ENCODE results near the gene PCK2. TPM values are rescaled to one million over a fixed set of nuclear protein-coding genes. Genes with fewer than 3 reads are reported as not detected.

PCK2 gene
- total and polyA plus RNA-seq, 2 of the 13 experiments (the other 11 are each of a cell fraction or from before 2014, with no cell fraction given), result 129 to 272 TPM

GRCh38 chr14:24146453-24146977, 52.4 kb downstream of the PCK2 start, which contains the start of gene PSME2 (continued):
- no peak for TF ChIP-seq ZNF484 (CRISPR knock-in tag; IDR thresholded peaks at IDR 0.05; ENCODE audit: borderline replicate concordance, low read depth)
- no peak for TF ChIP-seq DDIT3 (CRISPR knock-in tag; IDR thresholded peaks at IDR 0.05)
- TF ChIP-seq IKZF4 (CRISPR knock-in tag; IDR thresholded peaks at IDR 0.05; ENCODE audit: borderline replicate concordance, low read depth, not compliant biosample characterization), result peak; percentile 87
- no peak for TF ChIP-seq ZKSCAN1 (IDR thresholded peaks at IDR 0.05; ENCODE audit: low read length)
- TF ChIP-seq KAT8 (CRISPR knock-in tag; IDR thresholded peaks at IDR 0.05), result no peak; the same call in 1 of the 2 replicates
- peak; percentile 42 for TF ChIP-seq ZNF263 (CRISPR knock-in tag; IDR thresholded peaks at IDR 0.05)
- TF ChIP-seq MIER3 (CRISPR knock-in tag; IDR thresholded peaks at IDR 0.05; ENCODE audit: borderline replicate concordance), result peak; percentile 52; the same call in 1 of the 2 replicates
- no peak; the same call in none of the 2 replicates for TF ChIP-seq ISL2 (CRISPR knock-in tag; IDR thresholded peaks at IDR 0.05)
- 0 out of 2 replicates have a peak, but pooled peaks have one; percentile 93 for TF ChIP-seq KLF15 (CRISPR knock-in tag; IDR thresholded peaks at IDR 0.05; ENCODE audit: borderline replicate concordance)
- no peak; the same call in 1 of the 2 replicates for TF ChIP-seq PAWR (CRISPR knock-in tag; IDR thresholded peaks at IDR 0.05; ENCODE audit: borderline replicate concordance)
- no peak for TF ChIP-seq ZMYM4 (CRISPR knock-in tag; IDR thresholded peaks at IDR 0.05)
- peak; percentile 26; the same call in 1 of the 2 replicates for TF ChIP-seq AHR (CRISPR knock-in tag; IDR thresholded peaks at IDR 0.05)
- 0 out of 2 replicates have a peak, but pooled peaks have one; percentile 42 for TF ChIP-seq RELA (CRISPR knock-in tag; IDR thresholded peaks at IDR 0.05)
- no peak for TF ChIP-seq HNRNPK (IDR thresholded peaks at IDR 0.05; ENCODE audit: low read depth, low read length, poor library complexity, severe bottlenecking)
- TF ChIP-seq ZFP36L2 (CRISPR knock-in tag; IDR thresholded peaks at IDR 0.05), result peak; percentile 78; the same call in 1 of the 2 replicates
- TF ChIP-seq, protein P1, sequence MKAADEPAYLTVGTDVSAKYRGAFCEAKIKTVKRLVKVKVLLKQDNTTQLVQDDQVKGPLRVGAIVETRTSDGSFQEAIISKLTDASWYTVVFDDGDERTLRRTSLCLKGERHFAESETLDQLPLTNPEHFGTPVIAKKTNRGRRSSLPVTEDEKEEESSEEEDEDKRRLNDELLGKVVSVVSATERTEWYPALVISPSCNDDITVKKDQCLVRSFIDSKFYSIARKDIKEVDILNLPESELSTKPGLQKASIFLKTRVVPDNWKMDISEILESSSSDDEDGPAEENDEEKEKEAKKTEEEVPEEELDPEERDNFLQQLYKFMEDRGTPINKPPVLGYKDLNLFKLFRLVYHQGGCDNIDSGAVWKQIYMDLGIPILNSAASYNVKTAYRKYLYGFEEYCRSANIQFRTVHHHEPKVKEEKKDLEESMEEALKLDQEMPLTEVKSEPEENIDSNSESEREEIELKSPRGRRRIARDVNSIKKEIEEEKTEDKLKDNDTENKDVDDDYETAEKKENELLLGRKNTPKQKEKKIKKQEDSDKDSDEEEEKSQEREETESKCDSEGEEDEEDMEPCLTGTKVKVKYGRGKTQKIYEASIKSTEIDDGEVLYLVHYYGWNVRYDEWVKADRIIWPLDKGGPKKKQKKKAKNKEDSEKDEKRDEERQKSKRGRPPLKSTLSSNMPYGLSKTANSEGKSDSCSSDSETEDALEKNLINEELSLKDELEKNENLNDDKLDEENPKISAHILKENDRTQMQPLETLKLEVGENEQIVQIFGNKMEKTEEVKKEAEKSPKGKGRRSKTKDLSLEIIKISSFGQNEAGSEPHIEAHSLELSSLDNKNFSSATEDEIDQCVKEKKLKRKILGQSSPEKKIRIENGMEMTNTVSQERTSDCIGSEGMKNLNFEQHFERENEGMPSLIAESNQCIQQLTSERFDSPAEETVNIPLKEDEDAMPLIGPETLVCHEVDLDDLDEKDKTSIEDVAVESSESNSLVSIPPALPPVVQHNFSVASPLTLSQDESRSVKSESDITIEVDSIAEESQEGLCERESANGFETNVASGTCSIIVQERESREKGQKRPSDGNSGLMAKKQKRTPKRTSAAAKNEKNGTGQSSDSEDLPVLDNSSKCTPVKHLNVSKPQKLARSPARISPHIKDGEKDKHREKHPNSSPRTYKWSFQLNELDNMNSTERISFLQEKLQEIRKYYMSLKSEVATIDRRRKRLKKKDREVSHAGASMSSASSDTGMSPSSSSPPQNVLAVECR (CRISPR knock-in tag; IDR thresholded peaks at IDR 0.05; ENCODE audit: borderline replicate concordance), result no peak
- no peak for TF ChIP-seq ZNF121 (CRISPR knock-in tag; IDR thresholded peaks at IDR 0.05)
- TF ChIP-seq ZNF607 (CRISPR knock-in tag; IDR thresholded peaks at IDR 0.05; ENCODE audit: borderline replicate concordance), result no peak
- peak in 1 of 2 experiments; percentile 89; a peak in 2 of 4 replicates for TF ChIP-seq KLF16 (CRISPR knock-in tag; IDR thresholded peaks at IDR 0.05)
- TF ChIP-seq, protein P2, sequence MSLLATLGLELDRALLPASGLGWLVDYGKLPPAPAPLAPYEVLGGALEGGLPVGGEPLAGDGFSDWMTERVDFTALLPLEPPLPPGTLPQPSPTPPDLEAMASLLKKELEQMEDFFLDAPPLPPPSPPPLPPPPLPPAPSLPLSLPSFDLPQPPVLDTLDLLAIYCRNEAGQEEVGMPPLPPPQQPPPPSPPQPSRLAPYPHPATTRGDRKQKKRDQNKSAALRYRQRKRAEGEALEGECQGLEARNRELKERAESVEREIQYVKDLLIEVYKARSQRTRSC (CRISPR knock-in tag; IDR thresholded peaks at IDR 0.05; ENCODE audit: low read depth), result no peak
- TF ChIP-seq ZNF17 (CRISPR knock-in tag; IDR thresholded peaks at IDR 0.05), result no peak
- no peak for TF ChIP-seq SRY (CRISPR knock-in tag; IDR thresholded peaks at IDR 0.05)
- TF ChIP-seq ZBTB33 (CRISPR knock-in tag; IDR thresholded peaks at IDR 0.05), result peak; percentile 25; the same call in 1 of the 2 replicates
- peak; percentile 86; the same call in 1 of the 2 replicates for TF ChIP-seq TARDBP (CRISPR knock-in tag; IDR thresholded peaks at IDR 0.05)
